Left colon (tissue), 2 donors: ENCODE results near the gene NRN1L. TPM values are rescaled to one million over a fixed set of nuclear protein-coding genes. Genes with fewer than 3 reads are reported as not detected.
A peak's percentile ranks its signal among the peaks of the same experiment; 100 is the strongest.
"Not testable (repeated sequence)": the region's sequence is repeated elsewhere in the genome, so short reads cannot be mapped to it uniquely, and the experiment has no call there.

ENCODE experiments used
- ATAC-seq: fragments of 200-7000 bp; cut with Tn5 transposase; one replicate; pipeline ENCODE4 v1.9.1; 2020; ENCODE audit warnings: mild to moderate bottlenecking, moderate library complexity
- DNase-seq, 2 donors: peaks; one replicate each; pipeline ENCODE4 v3.0.0-alpha.2; 2020
- intact Hi-C, 2 donors: fragments of 100-400 bp; cut with DNase I in 1 of 2; cut with micrococcal nuclease in 1 of 2; formaldehyde crosslinking; loops; one replicate each; pipeline versions ENCODE4 v1.11.2 to v1.14.0; 2022; cut with DNase I, micrococcal nuclease
- total RNA-seq, 2 donors: library from RNA; stranded (reverse); fragmentation: NEBNext Ultra II Directional; extraction: Animal tissue kit (Norgen Biotek cat#: 25700); gene quantifications; one replicate each; pipeline ENCODE4 v1.2.1, GENCODE V29; 2021
- donor health status: DM: no; HTN: no; CAD: no.
- donor health status: DM: yes; HTN: yes; CAD: no.

NRN1L gene
- total RNA-seq, 2 donors from 2014 or later, result 0.67 TPM; not detected in 1

- intact Hi-C loops, result no loop called here
- DNase-seq, result peak; percentile 47 to 73
These were observed 27.0 kb upstream of the NRN1L start for GRCh38 chr16:67857547-67858233.

GRCh38 chr16:67858500-67858899 is 26.2 kb upstream of the NRN1L start:
- DNase-seq, result no peak
- intact Hi-C loops, result no loop called here
- peak; percentile 54 for ATAC-seq

More at GRCh38 chr16:67857547-67858233, 27.0 kb upstream of the NRN1L start:
- ATAC-seq, result peak; percentile 92

GRCh38 chr16:67860589-67861398 is 23.9 kb upstream of the NRN1L start:
- ATAC-seq, result no peak
- intact Hi-C loops, result no loop called here
- no peak for DNase-seq

GRCh38 chr16:67861877-67862276 is 22.8 kb upstream of the NRN1L start:
- ATAC-seq (no peak), DNase-seq (no peak)
- intact Hi-C loops, result no loop called here

GRCh38 chr16:67862623-67863583 is 21.8 kb upstream of the NRN1L start:
- DNase-seq, result no peak
- ATAC-seq, result no peak
- intact Hi-C loops, result no loop called here

- intact Hi-C loops, DNase-seq, ATAC-seq: not testable (repeated sequence)
These were observed 20.6 kb upstream of the NRN1L start for GRCh38 chr16:67864044-67864443.

- no peak for ATAC-seq
- no peak for DNase-seq
These were observed 20.1 kb upstream of the NRN1L start for GRCh38 chr16:67864594-67864993.

GRCh38 chr16:67865318-67865717 is 19.4 kb upstream of the NRN1L start:
- intact Hi-C loops, result no loop called here
- DNase-seq, result peak in 1 of 2 donors; percentile 28
- peak; percentile 85 for ATAC-seq

More at GRCh38 chr16:67864594-67864993, 20.1 kb upstream of the NRN1L start:
- intact Hi-C loops, result no loop called here

GRCh38 chr16:67868290-67868689 is 16.4 kb upstream of the NRN1L start:
- ATAC-seq (no peak), DNase-seq (no peak)
- intact Hi-C loops, result no loop called here

GRCh38 chr16:67869653-67870052 is 15.0 kb upstream of the NRN1L start:
- intact Hi-C loops, result no loop called here
- no peak for DNase-seq
- no peak for ATAC-seq

GRCh38 chr16:67871256-67871655 is 13.4 kb upstream of the NRN1L start:
- DNase-seq (no peak), ATAC-seq (no peak)
- intact Hi-C loops, result no loop called here

- DNase-seq (no peak), ATAC-seq (no peak)
- intact Hi-C loops, result no loop called here
These were observed 12.5 kb upstream of the NRN1L start for GRCh38 chr16:67872131-67872630.

GRCh38 chr16:67872631-67873434 is 11.9 kb upstream of the NRN1L start, which contains the start of gene EDC4:
TSS of gene EDC4 (plus strand) at chr16:67873052. CDS start at chr16:67873262, 210 bp downstream.
- ATAC-seq, result peak; percentile 87
- DNase-seq, result peak; percentile 81 to 87
- intact Hi-C loops, result no loop called here

GRCh38 chr16:67873435-67874370 is 11.0 kb upstream of the NRN1L start:
- ATAC-seq (peak; percentile 70), DNase-seq (peak in 1 of 2 donors; percentile 24)
- intact Hi-C loops, result no loop called here

- intact Hi-C loops, result no loop called here
- ATAC-seq (no peak), DNase-seq (no peak)
These were observed 10.3 kb upstream of the NRN1L start for GRCh38 chr16:67874372-67874771.

GRCh38 chr16:67877064-67877463 is 7.6 kb upstream of the NRN1L start:
- DNase-seq (no peak), ATAC-seq (no peak)
- intact Hi-C loops, result no loop called here

GRCh38 chr16:67878232-67878631 is 6.5 kb upstream of the NRN1L start:
- intact Hi-C loops, result no loop called here
- no peak for DNase-seq

More at GRCh38 chr16:67878232-67878631, 6.5 kb upstream of the NRN1L start:
- ATAC-seq, result no peak
